Activated CD8-positive, alpha-beta memory T cell treated with anti-CD3 and anti-CD28 coated beads for 4 hours (primary cell): Measurements from ENCODE around the gene KLHL25.
"Not testable (repeated sequence)": the region's sequence is repeated elsewhere in the genome, so short reads cannot be mapped to it uniquely, and the experiment has no call there.

Experiments
- DNase-seq, 2 donors: peaks; one replicate each; pipeline ENCODE4 v3.0.0-alpha.2; 2020; ENCODE audit warnings: low read depth in 2 of 2

Gene KLHL25, protein sequence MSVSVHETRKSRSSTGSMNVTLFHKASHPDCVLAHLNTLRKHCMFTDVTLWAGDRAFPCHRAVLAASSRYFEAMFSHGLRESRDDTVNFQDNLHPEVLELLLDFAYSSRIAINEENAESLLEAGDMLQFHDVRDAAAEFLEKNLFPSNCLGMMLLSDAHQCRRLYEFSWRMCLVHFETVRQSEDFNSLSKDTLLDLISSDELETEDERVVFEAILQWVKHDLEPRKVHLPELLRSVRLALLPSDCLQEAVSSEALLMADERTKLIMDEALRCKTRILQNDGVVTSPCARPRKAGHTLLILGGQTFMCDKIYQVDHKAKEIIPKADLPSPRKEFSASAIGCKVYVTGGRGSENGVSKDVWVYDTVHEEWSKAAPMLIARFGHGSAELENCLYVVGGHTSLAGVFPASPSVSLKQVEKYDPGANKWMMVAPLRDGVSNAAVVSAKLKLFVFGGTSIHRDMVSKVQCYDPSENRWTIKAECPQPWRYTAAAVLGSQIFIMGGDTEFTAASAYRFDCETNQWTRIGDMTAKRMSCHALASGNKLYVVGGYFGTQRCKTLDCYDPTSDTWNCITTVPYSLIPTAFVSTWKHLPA

GRCh38 chr15:85794598-85795336 lies at the start of gene KLHL25:
Gene KLHL25, minus strand, starts transcription at chr15:85794925. Its CDS starts 25,115 bp downstream, at chr15:85769810.
- DNase-seq: peak; percentile 81 to 87

DNA sequence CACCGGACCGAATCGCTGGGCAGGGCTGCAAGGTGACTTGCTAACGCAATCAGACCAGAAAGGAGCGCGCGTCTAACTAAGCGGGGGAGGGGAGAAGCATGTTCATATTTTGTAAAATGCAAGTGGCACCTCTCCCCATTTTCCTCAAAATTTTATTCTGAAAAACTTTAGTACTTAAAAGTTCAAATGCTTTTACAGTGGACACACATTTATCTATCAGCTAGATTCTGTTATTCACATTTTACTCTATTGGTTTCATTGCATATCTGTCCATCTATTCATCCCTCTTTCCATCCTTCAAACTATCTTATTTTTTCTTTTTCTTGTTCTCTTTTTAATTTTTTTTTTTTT lies 46.1 kb upstream of the KLHL25 start:
- DNase-seq: no peak

DNA sequence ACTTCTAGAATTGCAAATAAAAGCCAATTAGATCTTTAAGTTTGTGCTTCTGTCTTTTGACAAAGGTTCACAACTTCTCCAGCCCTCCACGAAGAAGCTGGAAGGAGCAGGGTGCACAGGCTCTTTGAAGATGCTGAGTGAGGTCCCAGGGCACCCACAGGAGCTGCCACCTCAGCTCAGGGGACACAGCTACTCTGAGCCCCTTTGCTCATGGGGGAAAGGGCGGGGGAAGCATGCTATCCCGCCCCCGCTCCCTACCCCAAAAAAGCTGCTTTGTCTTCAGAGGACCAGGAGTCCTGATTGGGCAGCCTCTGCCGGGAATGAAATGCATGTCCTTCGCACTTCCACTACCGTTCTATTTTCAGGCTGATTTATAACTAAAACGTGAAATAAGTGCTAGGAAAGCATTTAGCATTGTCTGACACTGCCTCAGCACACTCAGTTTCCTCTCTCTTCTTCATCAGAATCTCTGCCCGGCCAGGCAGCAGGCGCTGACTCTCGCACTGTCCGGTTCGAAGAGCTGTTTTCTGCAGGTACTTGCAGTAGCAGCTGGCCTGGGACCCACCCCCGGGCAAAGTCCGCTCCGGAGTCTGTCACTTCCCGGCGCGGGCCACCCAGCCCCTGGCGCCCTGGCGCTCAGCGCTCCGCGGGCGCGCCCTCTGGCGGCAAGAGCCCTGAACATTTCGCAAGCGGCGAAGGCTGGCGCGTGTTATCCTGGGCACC lies 45.5 kb upstream of the KLHL25 start:
- peak; percentile 45 to 66 for DNase-seq

DNA sequence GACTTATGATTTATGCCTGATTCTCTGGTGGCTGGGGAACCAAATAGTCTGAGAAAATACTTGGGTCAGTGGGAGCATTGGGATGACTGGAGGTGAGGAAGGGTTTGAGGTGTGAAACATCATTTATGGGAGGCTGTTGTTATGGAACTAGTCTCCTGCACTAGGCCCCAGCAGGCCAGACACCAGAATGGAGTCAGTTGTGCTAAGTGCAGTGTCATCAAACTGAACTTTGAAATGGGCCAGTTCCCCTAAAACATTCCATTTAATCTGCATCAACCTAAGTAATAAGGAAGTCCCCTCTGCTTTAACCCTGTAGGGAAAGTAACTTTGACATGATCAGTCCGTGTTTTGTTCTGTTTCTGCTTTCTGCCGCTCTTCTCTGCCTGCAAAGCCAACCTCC lies 44.9 kb upstream of the KLHL25 start:
- no peak for DNase-seq

GRCh38 chr15:85838655-85839054 lies 43.9 kb upstream of the KLHL25 start:
- DNase-seq: no peak

GRCh38 chr15:85837881-85838280 lies 43.2 kb upstream of the KLHL25 start:
- DNase-seq: no peak

DNA sequence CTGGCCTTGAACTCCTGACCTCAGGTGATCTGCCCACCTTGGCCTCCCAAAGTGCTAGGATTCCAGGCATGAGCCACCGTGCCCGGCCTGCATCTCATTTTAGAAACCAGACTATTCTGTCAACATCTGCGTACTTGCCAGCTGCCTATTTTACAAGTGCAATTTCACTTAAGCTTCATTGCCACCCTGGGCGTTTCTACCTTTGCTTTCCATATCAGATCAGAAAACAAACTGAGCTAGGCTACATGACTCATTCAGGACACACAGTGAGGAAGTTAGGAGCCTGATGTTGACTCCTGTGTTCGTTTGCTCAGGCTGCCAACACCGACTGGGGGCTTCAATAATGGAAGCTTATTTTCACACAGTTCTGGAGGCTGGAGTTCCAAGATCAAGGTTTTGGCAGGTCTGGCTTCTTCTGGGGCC lies 42.3 kb upstream of the KLHL25 start:
- DNase-seq: no peak

- no peak for DNase-seq
These were observed 39.9 kb upstream of the KLHL25 start for GRCh38 chr15:85834651-85835050.

- no peak for DNase-seq
These were observed 37.7 kb upstream of the KLHL25 start for GRCh38 chr15:85832394-85832793.

GRCh38 chr15:85831415-85832113 lies 36.8 kb upstream of the KLHL25 start:
- no peak for DNase-seq

DNA sequence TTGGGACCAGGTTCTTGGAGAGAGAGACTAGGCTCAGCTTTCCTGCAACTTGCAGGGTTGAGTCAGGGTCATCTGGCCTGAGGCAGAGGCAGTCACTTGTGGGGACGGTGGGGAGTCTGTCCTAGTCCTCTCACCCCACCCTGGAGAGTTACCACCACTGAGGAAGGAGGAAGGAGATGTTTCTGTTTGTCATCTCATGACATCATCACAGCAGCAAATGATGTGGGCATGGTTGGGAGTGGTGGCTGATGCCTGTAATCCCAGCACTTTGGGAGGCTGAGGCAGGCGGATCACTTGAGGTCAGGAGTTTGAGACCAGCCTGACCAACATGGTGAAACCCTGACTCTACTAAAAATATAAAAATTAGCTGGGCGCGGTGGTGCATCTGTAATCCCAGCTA lies 35.0 kb upstream of the KLHL25 start:
- not testable (repeated sequence) for DNase-seq

DNA sequence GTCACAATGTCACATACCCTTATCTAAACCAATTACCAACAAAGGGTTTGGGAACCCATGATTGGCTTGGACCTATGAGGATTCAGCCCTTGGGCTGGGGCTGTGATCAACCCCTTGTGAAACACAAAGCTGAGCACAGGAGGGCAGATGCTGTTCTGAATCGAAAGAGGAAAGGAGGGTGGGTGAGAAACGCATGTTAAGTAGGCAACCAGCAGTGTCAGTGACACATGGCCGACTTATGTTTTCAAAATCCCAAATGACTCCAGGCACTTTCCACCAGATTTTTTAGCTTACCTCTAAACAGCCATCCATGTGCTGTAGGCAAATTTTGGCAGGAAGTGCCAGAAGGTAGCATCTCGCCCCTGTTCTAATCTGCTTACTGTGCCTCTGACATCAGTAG lies 34.1 kb upstream of the KLHL25 start:
- DNase-seq: no peak

GRCh38 chr15:85828126-85828525 lies 33.4 kb upstream of the KLHL25 start:
- no peak for DNase-seq

GRCh38 chr15:85826756-85827515 lies 32.2 kb upstream of the KLHL25 start:
- no peak for DNase-seq

DNA sequence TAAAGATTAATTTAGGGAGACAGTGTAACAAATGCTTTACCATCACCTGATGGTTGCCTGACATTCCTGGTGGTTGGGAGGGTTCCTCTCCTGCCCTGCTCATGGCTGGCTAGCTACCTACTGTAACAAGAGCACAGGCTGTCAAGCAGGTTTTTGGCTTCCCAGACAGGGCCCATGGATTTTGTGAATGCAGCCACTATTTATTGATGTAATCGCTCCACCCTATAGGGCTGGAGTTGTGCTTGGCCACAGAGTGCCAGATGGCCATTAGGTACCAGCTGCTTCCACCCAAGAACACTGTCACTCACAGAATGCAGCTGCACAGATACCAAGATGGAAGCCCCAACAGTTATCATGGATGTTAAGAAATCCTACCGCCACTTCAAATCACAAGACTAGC lies 31.0 kb upstream of the KLHL25 start:
- no peak for DNase-seq

DNA sequence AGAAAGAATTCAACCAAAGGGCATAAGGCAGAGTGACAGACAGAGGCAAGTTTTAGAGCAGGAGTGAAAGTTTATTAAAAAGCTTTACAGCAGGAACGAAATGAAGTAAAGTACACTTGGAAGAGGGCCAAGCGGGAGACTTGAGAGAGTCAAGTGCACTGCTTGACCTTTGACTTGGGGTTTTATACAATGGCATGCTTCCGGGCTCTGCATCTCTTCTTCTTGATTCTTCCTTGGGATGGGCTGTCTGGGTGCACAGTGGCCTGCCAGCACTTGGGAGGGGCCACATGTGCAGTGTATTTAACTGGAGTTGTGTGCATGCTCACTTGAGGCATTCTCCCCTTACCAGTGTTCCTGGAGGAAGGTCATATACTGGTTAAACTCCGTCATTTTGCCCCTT lies 30.4 kb upstream of the KLHL25 start:
- DNase-seq: no peak

DNA sequence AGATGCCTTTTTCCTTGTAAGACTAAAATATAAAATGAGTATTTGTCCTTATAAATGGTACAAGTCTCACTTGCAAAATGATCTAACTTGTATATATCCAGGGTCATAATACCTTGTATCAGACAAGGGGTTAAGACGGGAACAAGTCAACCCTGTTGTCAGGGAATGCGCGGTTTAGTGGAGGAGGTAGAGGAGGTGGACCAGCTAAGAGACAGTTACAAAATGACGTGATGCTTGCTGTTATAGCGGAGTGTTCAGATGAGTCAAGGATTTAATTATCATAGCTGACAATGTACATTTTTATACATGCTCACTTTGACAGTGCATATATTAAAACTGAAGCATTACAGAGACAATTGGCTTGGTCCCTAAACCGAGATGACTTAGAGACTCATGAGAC lies 26.8 kb upstream of the KLHL25 start:
- no peak for DNase-seq

DNA sequence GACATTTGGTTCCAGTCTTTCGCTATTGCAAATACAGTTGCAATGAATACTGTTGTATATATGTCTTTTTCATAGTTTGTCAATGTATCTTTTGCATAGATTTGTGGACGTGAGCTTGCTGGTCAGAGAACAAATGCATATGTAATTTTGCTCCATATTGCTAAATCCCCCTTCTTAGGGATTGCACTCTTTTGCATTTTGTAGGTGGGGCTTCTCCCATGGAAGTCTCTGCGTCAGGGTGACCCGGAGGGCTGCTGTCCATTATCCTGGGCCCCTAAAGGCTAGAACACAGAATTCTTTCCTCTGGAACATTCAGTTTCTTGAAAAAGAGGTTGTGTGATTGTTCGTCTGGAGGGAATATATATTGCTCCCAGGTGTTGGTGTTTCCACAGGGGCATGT lies 25.2 kb upstream of the KLHL25 start:
- no peak for DNase-seq

- no peak for DNase-seq
These were observed 18.5 kb upstream of the KLHL25 start for GRCh38 chr15:85813234-85813633.

- no peak for DNase-seq
These were observed 15.3 kb upstream of the KLHL25 start for GRCh38 chr15:85810075-85810474.

- DNase-seq: no peak
These were observed 10.7 kb upstream of the KLHL25 start for GRCh38 chr15:85805420-85805819.
